IPS-18a (cell line): Measurements from ENCODE around the gene NMNAT2.

Experiments used
- H3K27ac ChIP-seq: one replicate; pipeline ENCODE4 v1.5.1; 2013; ENCODE audit warnings: low read length
- H3K27me3 ChIP-seq: one replicate; pipeline ENCODE4 v1.6.1; 2013; ENCODE audit warnings: mild to moderate bottlenecking, low read length; ENCODE audit not compliant: control insufficient read depth, insufficient read depth
- H3K36me3 ChIP-seq: one replicate; pipeline ENCODE4 v1.6.1; 2013; ENCODE audit warnings: low read depth, low read length; ENCODE audit not compliant: control insufficient read depth
- H3K4me1 ChIP-seq: one replicate; pipeline ENCODE4 v1.6.1; 2013; ENCODE audit warnings: low read depth, low read length; ENCODE audit not compliant: control insufficient read depth
- H3K4me3 ChIP-seq: one replicate; pipeline ENCODE4 v1.5.1; 2013; ENCODE audit warnings: low read length
- H3K9ac ChIP-seq: one replicate; pipeline ENCODE4 v1.6.1; 2013; ENCODE audit warnings: mild to moderate bottlenecking, low read length, moderate library complexity
- H3K9me3 ChIP-seq: one replicate; pipeline ENCODE4 v1.6.1; 2013; ENCODE audit warnings: low read depth, low read length; ENCODE audit not compliant: control insufficient read depth

NMNAT2 gene

GRCh38 chr1:183273300-183273699, 144.9 kb downstream of the NMNAT2 start:
- no peaks in the 10 kb centered on the region for H3K36me3 ChIP-seq
- H3K27ac ChIP-seq: no peak overlapping the region
- H3K27me3 ChIP-seq: no peaks in the 10 kb centered on the region
- peaks cover 8% of the 10 kb centered on the region for H3K4me1 ChIP-seq
- H3K9me3 ChIP-seq: no peaks in the 10 kb centered on the region
- H3K4me3 ChIP-seq: no peak overlapping the region
- no peak overlapping the region for H3K9ac ChIP-seq

DNA sequence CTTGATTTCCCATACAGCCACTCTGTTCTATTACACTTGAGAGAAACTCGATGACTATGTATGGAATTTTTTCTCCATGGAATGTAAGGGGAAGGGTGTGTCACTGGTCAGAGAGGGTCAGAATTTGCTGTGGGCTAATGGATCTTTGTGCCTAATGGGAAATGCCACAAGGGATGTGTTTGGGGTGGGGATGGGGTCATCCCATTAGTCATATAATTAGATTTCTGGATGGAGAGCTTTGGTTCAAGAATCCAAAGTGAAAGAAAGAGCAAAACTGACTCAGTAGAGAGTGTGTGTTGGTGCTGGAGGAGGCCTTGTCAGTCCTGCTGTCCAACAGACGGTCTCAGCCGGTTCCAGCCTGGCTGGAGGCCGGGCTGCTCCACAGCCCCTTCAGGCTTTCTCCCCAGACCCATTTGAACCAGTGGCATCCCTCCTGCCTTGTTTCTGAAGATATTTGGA, 145.8 kb downstream of the NMNAT2 start:
- no peaks in the 10 kb centered on the region for H3K9me3 ChIP-seq
- H3K9ac ChIP-seq: no peak overlapping the region
- H3K4me3 ChIP-seq: no peak overlapping the region
- no peak overlapping the region for H3K27ac ChIP-seq
- no peaks in the 10 kb centered on the region for H3K4me1 ChIP-seq
- no peaks in the 10 kb centered on the region for H3K36me3 ChIP-seq
- H3K27me3 ChIP-seq: no peaks in the 10 kb centered on the region

DNA sequence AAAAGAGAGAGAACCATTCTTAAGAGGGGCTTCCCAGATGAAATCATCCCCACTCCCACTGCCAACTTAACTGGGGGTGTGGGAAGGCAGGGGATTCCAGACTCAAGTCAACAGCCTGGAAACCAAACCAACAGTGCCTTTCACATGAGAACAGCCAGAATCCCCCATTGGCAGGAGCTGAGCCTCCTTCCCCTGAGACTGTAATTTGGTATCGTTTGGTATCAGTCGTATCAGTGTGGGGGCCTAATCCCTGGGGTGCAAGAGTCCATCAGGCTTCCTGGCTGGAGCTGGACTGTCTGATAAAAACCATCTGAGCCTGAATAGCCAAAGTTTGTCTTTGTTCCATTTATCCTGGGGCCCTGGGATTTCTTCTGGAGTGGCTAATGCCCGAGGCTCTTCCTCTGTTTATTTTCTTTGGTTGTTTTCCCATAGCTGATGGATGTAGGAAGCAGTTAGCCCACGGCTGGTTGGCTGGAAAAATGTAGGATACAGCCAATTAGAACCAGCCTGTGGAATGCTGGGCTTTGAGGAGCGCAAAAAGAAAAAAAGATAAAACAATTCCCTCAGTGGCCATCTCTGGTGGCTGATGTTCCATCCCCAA, 147.5 kb downstream of the NMNAT2 start:
- H3K4me3 ChIP-seq: no peak overlapping the region
- H3K36me3 ChIP-seq: no peaks in the 10 kb centered on the region
- no peak overlapping the region for H3K9ac ChIP-seq
- H3K27me3 ChIP-seq: no peaks in the 10 kb centered on the region
- H3K9me3 ChIP-seq: no peaks in the 10 kb centered on the region
- H3K4me1 ChIP-seq: no peaks in the 10 kb centered on the region
- no peak overlapping the region for H3K27ac ChIP-seq

- Histone ChIP-seq H3K27me3 (no peaks in the 10 kb centered on the region), H3K9me3 (no peaks in the 10 kb centered on the region), H3K36me3 (no peaks in the 10 kb centered on the region), H3K9ac (no peak overlapping the region), H3K27ac (no peak overlapping the region), H3K4me3 (no peak overlapping the region), H3K4me1 (no peaks in the 10 kb centered on the region)
Observed at GRCh38 chr1:183267646-183268431, 150.3 kb downstream of the NMNAT2 start.

- Histone ChIP-seq H3K4me3 (no peak overlapping the region), H3K36me3 (no peaks in the 10 kb centered on the region), H3K9me3 (no peaks in the 10 kb centered on the region), H3K4me1 (peaks cover 4% of the 10 kb centered on the region), H3K27ac (no peak overlapping the region), H3K9ac (no peak overlapping the region), H3K27me3 (no peaks in the 10 kb centered on the region)
Observed at GRCh38 chr1:183263886-183264602, 154.1 kb downstream of the NMNAT2 start.

DNA sequence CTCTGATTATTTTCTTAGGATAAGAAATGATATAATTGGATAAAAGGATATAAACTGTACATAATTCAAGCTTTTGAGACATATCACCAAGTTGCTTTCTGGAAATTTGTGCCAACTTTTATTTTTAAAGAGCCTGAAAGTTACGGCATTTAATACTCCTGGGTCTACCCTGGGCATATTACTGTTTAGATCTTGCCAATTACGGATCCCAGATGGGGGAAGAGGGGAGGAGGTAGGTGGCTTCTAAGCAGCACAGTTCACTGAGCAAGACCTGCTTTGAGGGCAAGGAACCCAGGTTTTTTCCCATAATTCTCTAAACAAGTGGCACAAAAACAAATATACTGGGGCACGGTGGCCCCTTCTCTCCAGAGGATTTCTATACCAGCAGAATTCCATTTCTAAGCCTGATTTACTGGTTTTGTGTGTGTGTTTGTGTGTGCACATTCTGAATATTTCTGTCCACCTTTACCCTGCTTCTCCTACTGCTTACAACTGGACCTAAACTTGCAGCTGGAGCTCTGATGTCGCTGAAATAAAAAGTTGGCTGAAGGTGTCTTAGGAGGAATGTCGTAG, 155.5 kb downstream of the NMNAT2 start:
- peaks cover 4% of the 10 kb centered on the region for H3K4me1 ChIP-seq
- H3K4me3 ChIP-seq: no peak overlapping the region
- no peaks in the 10 kb centered on the region for H3K27me3 ChIP-seq
- no peak overlapping the region for H3K9ac ChIP-seq
- no peak overlapping the region for H3K27ac ChIP-seq
- no peaks in the 10 kb centered on the region for H3K9me3 ChIP-seq
- H3K36me3 ChIP-seq: no peaks in the 10 kb centered on the region

GRCh38 chr1:183259924-183260323, 158.3 kb downstream of the NMNAT2 start:
- H3K4me3 ChIP-seq: no peak overlapping the region
- no peak overlapping the region for H3K9ac ChIP-seq
- peaks cover 4% of the 10 kb centered on the region for H3K9me3 ChIP-seq
- H3K27ac ChIP-seq: no peak overlapping the region
- H3K4me1 ChIP-seq: peaks cover 4% of the 10 kb centered on the region
- no peaks in the 10 kb centered on the region for H3K36me3 ChIP-seq
- no peaks in the 10 kb centered on the region for H3K27me3 ChIP-seq

GRCh38 chr1:183255073-183255472, 163.1 kb downstream of the NMNAT2 start:
- Histone ChIP-seq H3K4me3 (no peak overlapping the region), H3K4me1 (peaks cover 4% of the 10 kb centered on the region), H3K9ac (no peak overlapping the region), H3K36me3 (no peaks in the 10 kb centered on the region), H3K27ac (no peak overlapping the region), H3K9me3 (peaks cover 5% of the 10 kb centered on the region), H3K27me3 (no peaks in the 10 kb centered on the region)

- Histone ChIP-seq H3K27ac (no peak overlapping the region), H3K4me1 (peaks cover 4% of the 10 kb centered on the region), H3K27me3 (no peaks in the 10 kb centered on the region), H3K9ac (no peak overlapping the region), H3K36me3 (no peaks in the 10 kb centered on the region), H3K4me3 (no peak overlapping the region), H3K9me3 (peaks cover 5% of the 10 kb centered on the region)
Observed at GRCh38 chr1:183251959-183252450, 166.2 kb downstream of the NMNAT2 start.

DNA sequence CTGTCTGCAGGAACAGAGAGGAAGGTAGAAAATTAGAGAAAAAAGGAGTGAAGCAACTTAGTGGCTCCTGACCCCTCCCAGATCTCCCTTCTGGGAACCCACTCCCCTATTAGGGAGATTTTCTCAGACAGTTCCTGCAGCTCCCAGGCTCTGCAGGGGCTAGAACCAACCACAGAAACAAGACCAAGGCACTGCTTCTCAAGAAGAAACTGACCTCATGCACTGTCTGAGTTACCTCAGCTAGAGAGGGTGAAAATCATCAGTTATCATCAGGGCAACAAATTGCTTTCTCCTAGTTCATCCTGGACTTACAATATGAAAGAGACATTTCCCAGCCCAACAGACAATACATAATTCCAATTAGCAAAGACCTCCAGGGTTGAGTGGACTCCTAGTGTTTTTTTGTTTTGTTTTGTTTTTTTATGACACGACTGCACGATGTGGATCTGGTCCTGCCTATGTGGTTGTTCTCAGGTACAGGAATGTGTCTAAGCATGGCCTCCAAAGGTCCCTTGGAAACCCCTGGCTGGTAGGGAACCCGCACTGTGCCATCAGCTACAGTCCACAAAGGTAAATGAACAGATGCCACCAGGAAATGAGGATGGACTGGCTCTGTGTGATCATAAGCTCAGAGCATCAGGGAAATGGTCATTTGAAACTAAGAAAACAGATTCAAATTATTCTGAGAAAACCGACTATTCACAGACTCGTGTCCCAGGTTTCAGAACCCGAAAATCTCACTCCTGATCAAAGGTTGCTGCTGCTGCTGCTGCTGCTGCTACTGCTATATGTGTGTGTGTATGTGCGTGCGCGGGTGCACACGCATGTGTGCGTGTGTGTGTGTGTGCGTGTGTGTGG, 166.8 kb downstream of the NMNAT2 start:
- Histone ChIP-seq H3K4me3 (no peak overlapping the region), H3K27me3 (no peaks in the 10 kb centered on the region), H3K4me1 (peaks cover 4% of the 10 kb centered on the region), H3K9me3 (peaks cover 5% of the 10 kb centered on the region), H3K36me3 (no peaks in the 10 kb centered on the region), H3K27ac (no peak overlapping the region), H3K9ac (no peak overlapping the region)
